Suprapubic skin (tissue), 4 donors: ENCODE results near the gene UTS2B.

ENCODE experiments used
- POLR2A ChIP-seq, 2 donors: fragments of 450-650 bp; IDR thresholded peaks; one replicate each; pipeline ENCODE4 v1.6.1; 2017; ENCODE audit warnings: antibody characterized with exemption in 2 of 2, mild to moderate bottlenecking in 2 of 2, moderate library complexity in 2 of 2
- POLR2AphosphoS5 ChIP-seq, 3 donors: sonication (generic); formaldehyde crosslinking; IDR thresholded peaks; one replicate each; pipeline ENCODE4 v1.6.1; 2017; ENCODE audit warnings: antibody characterized with exemption in 3 of 3
- TF ChIP-seq, protein P1 (sequence below), 2 donors: fragments of 200-600 bp in 1 of 2; fragments of 450-650 bp in 1 of 2; sonication (generic) in 1 of 2; IDR thresholded peaks; one replicate each; pipeline ENCODE4 v1.5.1; 2016 to 2019; ENCODE audit warnings: antibody characterized with exemption in 2 of 2, mild to moderate bottlenecking in 1 of 2, moderate library complexity in 1 of 2

DNA sequence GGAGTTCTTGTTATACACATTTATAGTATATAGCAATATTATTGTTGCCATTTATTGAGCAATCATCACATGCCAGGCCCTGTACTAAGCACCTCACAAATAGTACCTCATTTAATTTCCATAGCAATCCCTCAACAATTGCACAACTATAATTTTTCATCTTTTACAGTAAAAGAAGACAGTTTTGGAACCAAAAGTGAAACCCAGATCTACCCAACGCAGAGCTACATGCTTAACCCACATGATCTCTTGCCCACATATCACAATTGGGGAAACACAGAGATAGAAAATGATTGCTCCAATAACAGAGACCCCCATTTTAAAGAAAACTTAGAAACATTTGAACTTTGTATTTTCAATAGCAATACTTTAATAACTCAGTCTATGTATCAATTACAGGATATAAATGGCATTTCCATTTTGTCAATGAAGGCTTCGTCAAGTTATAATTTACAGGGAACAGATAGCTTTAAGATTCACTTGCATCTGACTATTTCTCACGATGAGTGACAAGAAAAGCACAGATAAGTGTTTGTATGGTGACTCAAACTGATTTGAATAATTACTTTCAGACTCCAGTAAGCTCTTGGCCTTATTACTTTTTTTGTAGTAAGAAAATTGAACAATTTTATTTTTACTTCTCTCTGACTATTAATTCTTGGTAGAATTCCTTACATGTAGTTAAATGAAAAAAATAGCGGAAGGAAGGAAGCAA, 39.9 kb downstream of the UTS2B start:
- TF ChIP-seq, protein P1, sequence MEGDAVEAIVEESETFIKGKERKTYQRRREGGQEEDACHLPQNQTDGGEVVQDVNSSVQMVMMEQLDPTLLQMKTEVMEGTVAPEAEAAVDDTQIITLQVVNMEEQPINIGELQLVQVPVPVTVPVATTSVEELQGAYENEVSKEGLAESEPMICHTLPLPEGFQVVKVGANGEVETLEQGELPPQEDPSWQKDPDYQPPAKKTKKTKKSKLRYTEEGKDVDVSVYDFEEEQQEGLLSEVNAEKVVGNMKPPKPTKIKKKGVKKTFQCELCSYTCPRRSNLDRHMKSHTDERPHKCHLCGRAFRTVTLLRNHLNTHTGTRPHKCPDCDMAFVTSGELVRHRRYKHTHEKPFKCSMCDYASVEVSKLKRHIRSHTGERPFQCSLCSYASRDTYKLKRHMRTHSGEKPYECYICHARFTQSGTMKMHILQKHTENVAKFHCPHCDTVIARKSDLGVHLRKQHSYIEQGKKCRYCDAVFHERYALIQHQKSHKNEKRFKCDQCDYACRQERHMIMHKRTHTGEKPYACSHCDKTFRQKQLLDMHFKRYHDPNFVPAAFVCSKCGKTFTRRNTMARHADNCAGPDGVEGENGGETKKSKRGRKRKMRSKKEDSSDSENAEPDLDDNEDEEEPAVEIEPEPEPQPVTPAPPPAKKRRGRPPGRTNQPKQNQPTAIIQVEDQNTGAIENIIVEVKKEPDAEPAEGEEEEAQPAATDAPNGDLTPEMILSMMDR (IDR thresholded peaks at IDR 0.05) = no peak
- no peak for TF ChIP-seq POLR2AphosphoS5 (IDR thresholded peaks at IDR 0.05)
- TF ChIP-seq POLR2A (IDR thresholded peaks at IDR 0.05) = no peak
